Hepatocyte (in vitro differentiated cells): ENCODE data around the gene PSD. TPM values are rescaled to one million over a fixed set of nuclear protein-coding genes. Genes with fewer than 3 reads are reported as not detected.

Source experiments
- DNase-seq: peaks from one replicate; pipeline ENCODE4 v3.0.0-alpha.2; 2016; ENCODE audit warnings: low spot score
- H2AFZ ChIP-seq: fragments of 200-600 bp; sonication (generic); 2 replicates; pipeline ENCODE4 v1.6.0; 2016; ENCODE audit warnings: antibody characterized with exemption, mild to moderate bottlenecking
- H3K27ac ChIP-seq: fragments of 200-600 bp; sonication (generic); 2 replicates; pipeline ENCODE4 v1.5.1; 2016; ENCODE audit warnings: mild to moderate bottlenecking
- H3K27me3 ChIP-seq: fragments of 200-600 bp; sonication (generic); 2 replicates; pipeline ENCODE4 v1.6.1; 2016
- H3K36me3 ChIP-seq: fragments of 200-600 bp; sonication (generic); replicated peaks from 2 replicates; pipeline ENCODE4 v1.5.1; 2016; ENCODE audit warnings: low read depth; ENCODE audit not compliant: insufficient read depth
- H3K4me1 ChIP-seq: fragments of 200-600 bp; sonication (generic); 2 replicates; pipeline ENCODE4 v1.5.1; 2016; ENCODE audit warnings: mild to moderate bottlenecking, moderate library complexity; ENCODE audit not compliant: insufficient read depth
- H3K4me2 ChIP-seq: fragments of 200-600 bp; sonication (generic); 2 replicates; pipeline ENCODE4 v1.6.0; 2016
- H3K4me3 ChIP-seq: fragments of 200-600 bp; sonication (generic); 2 replicates; pipeline ENCODE4 v1.5.1; 2016; ENCODE audit warnings: mild to moderate bottlenecking
- H3K79me2 ChIP-seq: fragments of 200-600 bp; sonication (generic); 2 replicates; pipeline ENCODE4 v1.6.0; 2017; ENCODE audit warnings: mild to moderate bottlenecking
- H3K9me2 ChIP-seq: fragments of 200-600 bp; sonication (generic); replicated peaks from 2 replicates; pipeline ENCODE4 v1.6.0; 2017; ENCODE audit warnings: mild to moderate bottlenecking; ENCODE audit not compliant: insufficient read depth
- H3K9me3 ChIP-seq: fragments of 200-600 bp; sonication (generic); 2 replicates; pipeline ENCODE4 v1.5.1; 2016; ENCODE audit warnings: low read depth, mild to moderate bottlenecking
- H4K20me1 ChIP-seq: fragments of 200-600 bp; sonication (generic); 2 replicates; pipeline ENCODE4 v1.6.0; 2016; ENCODE audit warnings: mild to moderate bottlenecking; ENCODE audit not compliant: insufficient read depth, poor library complexity, severe bottlenecking
- EZH2 ChIP-seq: fragments of 200-600 bp; sonication (generic); IDR thresholded peaks from 2 replicates; pipeline ENCODE4 v1.6.1; 2016; ENCODE audit warnings: antibody characterized with exemption, mild to moderate bottlenecking, borderline replicate concordance
- EZH2phosphoT487 ChIP-seq: fragments of 200-600 bp; sonication (generic); IDR thresholded peaks from one replicate; pipeline ENCODE4 v1.6.1; 2018; ENCODE audit warnings: antibody characterized with exemption, mild to moderate bottlenecking, low read depth, moderate library complexity; ENCODE audit not compliant: unreplicated experiment, severe bottlenecking
- WGBS: methylation state at CpG from one replicate; pipeline ENCODE4 v1.1.6; 2016; ENCODE audit warnings: low lambda C conversion rate; ENCODE audit errors: missing lambda C conversion rate; 5-methylcytosine and 5-hydroxymethylcytosine counted together
- polyA plus RNA-seq: library from polyadenylated mRNA; unstranded; fragments of >200 nt; fragmentation: Nextera tagmentation; extraction: Ambion mirVana; gene quantifications from 2 replicates; pipeline ENCODE4 v1.2.1, GENCODE V29; 2016
- total RNA-seq: library from RNA; depleted of rRNA; stranded (reverse); fragments of >200 nt; gene quantifications from 2 replicates; pipeline ENCODE4 v1.2.3, GENCODE V29; 2014
- TF ChIP-seq, protein P1 (sequence below): fragments of 200-600 bp; sonication (generic); IDR thresholded peaks from 2 replicates; pipeline ENCODE4 v1.5.1; 2016; ENCODE audit warnings: antibody characterized with exemption, mild to moderate bottlenecking; ENCODE audit not compliant: poor library complexity

PSD gene
- total and polyA plus RNA-seq, 2 experiments from 2014 or later: 13.1 to 20.1 TPM

DNA sequence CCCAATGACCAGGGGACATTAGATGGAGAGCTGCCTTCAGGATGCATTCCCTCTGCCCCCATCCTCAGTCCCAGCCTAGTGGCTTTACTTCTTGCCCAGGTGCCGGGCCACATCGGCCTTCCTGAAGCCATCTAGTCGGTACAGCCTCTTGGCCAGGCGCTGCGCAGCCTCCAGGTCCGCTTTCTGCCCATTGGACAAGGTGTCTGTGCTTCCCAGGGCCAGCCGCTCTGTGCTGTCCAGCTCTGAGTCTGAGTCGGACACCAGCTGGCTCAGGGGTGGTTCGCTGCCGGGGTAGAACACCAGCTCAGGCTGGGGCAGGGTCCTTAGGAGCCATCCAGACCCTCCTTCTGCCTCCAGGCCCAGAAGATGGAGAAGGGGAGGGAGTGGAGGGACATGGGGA is 6.3 kb downstream of the PSD start:
- Histone ChIP-seq H3K4me1 (peaks cover 11% of the 10 kb centered on the region), H3K27ac (no peak overlapping the region), H3K4me3 (no peak overlapping the region), H2AFZ (no peak overlapping the region), H3K9me3 (no peaks in the 10 kb centered on the region), H4K20me1 (no peaks in the 10 kb centered on the region), H3K79me2 (no peaks in the 10 kb centered on the region), H3K9me2 (no peaks in the 10 kb centered on the region), H3K36me3 (no peaks in the 10 kb centered on the region), H3K4me2 (no peak overlapping the region), H3K27me3 (peaks cover 38% of the 10 kb centered on the region)
- TF ChIP-seq EZH2 (no peak), EZH2phosphoT487 (no peak)
- TF ChIP-seq, protein P1, sequence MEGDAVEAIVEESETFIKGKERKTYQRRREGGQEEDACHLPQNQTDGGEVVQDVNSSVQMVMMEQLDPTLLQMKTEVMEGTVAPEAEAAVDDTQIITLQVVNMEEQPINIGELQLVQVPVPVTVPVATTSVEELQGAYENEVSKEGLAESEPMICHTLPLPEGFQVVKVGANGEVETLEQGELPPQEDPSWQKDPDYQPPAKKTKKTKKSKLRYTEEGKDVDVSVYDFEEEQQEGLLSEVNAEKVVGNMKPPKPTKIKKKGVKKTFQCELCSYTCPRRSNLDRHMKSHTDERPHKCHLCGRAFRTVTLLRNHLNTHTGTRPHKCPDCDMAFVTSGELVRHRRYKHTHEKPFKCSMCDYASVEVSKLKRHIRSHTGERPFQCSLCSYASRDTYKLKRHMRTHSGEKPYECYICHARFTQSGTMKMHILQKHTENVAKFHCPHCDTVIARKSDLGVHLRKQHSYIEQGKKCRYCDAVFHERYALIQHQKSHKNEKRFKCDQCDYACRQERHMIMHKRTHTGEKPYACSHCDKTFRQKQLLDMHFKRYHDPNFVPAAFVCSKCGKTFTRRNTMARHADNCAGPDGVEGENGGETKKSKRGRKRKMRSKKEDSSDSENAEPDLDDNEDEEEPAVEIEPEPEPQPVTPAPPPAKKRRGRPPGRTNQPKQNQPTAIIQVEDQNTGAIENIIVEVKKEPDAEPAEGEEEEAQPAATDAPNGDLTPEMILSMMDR: no peak
- 91% methylated on average over 10 of the region's 10 CpGs for WGBS
- no peak for DNase-seq

DNA sequence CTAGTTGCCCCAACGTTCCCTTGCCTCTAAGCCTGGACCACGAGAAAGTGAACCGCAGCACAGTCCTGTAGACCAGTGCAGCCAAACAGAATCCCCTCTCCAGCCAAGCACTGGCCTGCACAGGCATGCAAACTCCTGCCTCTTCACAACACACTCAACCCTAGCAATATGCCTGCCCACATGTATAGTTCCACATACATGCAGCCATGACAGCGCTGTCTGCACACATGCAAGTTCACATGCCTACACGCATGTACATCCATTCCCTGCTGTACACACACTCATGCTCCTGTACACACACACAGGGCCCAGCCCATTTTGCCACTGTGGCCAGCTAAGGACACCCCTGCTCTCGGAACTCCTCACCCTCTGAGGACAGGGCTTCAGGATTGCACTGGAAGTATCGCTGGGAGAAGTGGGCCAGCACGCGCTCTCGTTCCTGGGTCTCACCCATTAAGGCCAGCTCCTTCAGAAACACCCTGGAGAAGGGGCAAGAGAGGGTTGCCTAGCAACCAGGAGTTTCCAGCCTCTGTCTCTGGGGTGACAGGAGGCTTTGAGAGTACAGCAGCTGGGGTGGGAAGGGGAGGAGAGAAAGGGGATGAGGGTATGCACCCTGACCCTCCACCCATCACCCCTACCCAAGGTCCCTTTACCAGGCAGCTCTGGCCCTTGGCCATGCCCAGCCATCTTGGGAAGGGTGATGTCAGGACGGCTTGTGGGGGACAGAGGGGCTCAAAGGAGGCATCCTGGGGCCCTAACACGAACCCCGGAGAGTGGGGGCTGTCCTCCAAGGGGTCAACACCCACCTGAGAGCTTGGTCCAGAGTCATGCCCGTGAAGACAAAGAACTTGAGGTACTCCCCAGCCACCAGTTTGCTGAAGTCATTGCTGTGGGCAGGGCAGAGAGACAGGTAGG is 7.0 kb downstream of the PSD start:
- Histone ChIP-seq H4K20me1 (no peaks in the 10 kb centered on the region), H3K79me2 (no peaks in the 10 kb centered on the region), H3K36me3 (no peaks in the 10 kb centered on the region), H3K27me3 (peaks cover 36% of the 10 kb centered on the region), H3K9me2 (no peaks in the 10 kb centered on the region), H3K4me3 (no peak overlapping the region), H3K4me2 (peak overlapping the region; percentile 96), H3K9me3 (no peaks in the 10 kb centered on the region), H3K27ac (no peak overlapping the region), H2AFZ (no peak overlapping the region), H3K4me1 (peaks cover 11% of the 10 kb centered on the region)
- TF ChIP-seq, protein P1: no peak
- TF ChIP-seq EZH2phosphoT487 (no peak), EZH2 (no peak)
- whole genome bisulfite sequencing: 90% methylated on average over 14 of the region's 14 CpGs
- DNase-seq: no peak

DNA sequence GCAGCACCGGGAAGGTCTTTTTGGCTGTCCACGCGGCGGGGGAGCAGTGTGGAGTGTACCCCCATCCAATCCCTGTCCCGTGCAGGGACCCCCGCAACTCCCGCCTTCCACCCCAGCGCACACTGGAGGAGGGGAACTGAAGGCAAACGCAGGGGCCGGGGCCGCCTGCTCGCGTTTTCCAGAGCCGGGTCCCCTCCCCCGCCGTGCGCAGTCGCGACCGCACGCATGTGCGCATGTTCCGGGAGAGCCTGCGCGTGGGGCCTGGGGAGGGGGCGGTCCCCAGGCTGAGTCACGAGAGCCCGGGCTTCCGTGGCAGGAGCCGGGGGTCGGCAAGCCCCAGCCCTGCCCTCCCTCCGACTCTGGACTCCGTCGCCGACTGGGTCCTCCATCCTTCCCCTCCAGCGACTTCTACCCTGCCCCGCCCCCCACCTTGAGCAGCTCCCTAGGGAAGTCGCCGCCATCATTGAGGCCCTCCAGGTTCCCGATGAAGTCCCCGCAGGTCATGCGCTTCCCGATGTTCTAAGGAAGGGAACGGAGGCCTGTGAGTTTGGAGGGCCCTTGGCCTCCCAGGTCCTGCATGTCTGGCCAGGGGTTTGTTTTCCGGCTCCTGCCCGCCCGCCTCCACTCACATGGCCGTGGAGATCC is 8.0 kb downstream of the PSD start:
- H3K27ac ChIP-seq: peak overlapping the region; percentile 88

More for the DNA sequence above, 8.0 kb downstream of the PSD start:
- Histone ChIP-seq H2AFZ (peak overlapping the region; percentile 62), H3K79me2 (no peaks in the 10 kb centered on the region), H3K9me3 (no peaks in the 10 kb centered on the region), H3K4me3 (peak overlapping the region; percentile 49), H3K27me3 (peaks cover 36% of the 10 kb centered on the region), H4K20me1 (no peaks in the 10 kb centered on the region), H3K4me1 (peaks cover 11% of the 10 kb centered on the region), H3K36me3 (no peaks in the 10 kb centered on the region), H3K9me2 (no peaks in the 10 kb centered on the region), H3K4me2 (peak overlapping the region; percentile 96)
- DNase-seq: peak; percentile 73
- 10% methylated on average over 26 of the region's 48 CpGs for WGBS
- no peak for TF ChIP-seq EZH2
